Stimulated activated CD4-positive, alpha-beta T cell treated with anti-CD3 and anti-CD28 coated beads, Interleukin-2, amount 100 ng/mL, for 24 hours (primary cell): ENCODE data around the gene RRP15.
A peak's percentile ranks its signal among the peaks of the same experiment; 100 is the strongest.

Source experiments
- DNase-seq, 2 donors: peaks; one replicate each; pipeline ENCODE4 v3.0.0-alpha.2; 2020

Gene RRP15, protein sequence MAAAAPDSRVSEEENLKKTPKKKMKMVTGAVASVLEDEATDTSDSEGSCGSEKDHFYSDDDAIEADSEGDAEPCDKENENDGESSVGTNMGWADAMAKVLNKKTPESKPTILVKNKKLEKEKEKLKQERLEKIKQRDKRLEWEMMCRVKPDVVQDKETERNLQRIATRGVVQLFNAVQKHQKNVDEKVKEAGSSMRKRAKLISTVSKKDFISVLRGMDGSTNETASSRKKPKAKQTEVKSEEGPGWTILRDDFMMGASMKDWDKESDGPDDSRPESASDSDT

DNA sequence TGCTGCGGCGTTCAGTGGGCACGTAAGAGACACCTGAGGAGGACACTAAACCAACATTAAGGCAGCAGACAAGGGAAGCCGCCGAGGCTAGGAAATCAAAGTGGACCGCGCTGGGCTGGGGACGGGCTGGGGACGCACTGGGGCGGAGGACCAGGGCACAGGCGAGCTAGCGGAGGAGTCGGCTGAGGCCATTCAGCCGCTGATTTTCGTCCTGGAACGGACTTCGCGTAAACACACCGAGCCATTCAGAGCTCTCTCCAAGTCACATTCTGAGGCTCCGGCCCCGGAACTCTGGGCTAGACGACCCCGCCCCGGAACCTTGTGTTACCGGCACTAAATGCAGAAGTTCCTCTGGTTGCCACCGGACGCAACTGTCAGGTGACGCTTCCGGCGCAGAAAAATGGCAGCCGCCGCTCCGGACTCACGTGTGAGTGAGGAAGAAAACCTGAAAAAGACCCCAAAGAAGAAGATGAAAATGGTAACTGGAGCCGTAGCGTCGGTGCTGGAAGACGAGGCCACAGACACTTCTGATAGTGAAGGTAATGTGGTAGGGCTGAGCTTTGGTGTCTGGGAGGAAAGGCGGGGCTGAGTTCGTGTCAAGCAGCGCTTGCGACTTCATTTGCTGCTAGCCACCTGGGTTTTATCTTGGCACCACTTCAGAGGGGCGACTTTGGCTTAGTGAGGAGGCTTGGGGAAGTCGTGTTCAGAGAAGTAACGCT lies at the start of gene RRP15:
TSS of gene RRP15 (plus strand) at position 377 of the 719 bp plus-strand sequence. CDS start at position 401, 24 bp downstream.
- peak; percentile 89 to 90 for DNase-seq

DNA sequence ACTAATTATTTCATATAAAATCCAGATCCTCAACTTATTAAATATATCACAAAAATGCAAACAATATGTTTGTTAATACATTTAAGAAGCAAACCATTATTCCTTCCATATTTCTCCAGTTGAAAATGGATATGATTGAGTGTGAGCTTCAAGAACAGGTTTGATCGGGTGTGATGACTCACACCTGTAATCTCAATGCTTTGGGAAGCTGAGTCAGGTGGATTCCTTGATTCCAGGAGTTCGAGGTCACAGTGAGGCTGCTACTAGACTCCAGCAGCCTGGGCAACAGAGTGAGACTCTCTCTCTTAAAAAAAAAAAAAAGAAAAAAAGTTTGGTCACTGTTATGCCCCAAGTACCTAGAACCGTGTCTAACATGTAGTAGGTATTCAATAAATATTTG lies 42.9 kb upstream of the RRP15 start:
- DNase-seq, result no peak

DNA sequence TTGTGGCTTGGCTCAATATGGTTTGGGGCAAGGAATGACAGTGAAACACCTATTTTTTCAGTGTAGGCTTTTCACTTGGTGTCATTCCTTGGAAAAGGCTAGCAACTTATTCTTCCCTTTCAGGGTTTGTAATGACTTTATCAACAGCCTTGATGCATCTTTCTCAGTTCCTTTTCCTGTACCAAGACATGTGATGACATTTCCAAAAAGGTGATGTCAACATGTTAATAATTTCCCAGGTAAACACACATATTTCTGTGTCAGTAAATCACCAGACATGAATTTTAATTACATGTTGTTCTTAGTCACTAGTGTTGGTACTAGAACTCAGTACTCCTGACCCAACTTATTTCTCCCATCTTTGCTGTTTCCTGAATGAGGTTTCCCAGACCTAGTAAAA lies 37.8 kb upstream of the RRP15 start:
- DNase-seq, result no peak

DNA sequence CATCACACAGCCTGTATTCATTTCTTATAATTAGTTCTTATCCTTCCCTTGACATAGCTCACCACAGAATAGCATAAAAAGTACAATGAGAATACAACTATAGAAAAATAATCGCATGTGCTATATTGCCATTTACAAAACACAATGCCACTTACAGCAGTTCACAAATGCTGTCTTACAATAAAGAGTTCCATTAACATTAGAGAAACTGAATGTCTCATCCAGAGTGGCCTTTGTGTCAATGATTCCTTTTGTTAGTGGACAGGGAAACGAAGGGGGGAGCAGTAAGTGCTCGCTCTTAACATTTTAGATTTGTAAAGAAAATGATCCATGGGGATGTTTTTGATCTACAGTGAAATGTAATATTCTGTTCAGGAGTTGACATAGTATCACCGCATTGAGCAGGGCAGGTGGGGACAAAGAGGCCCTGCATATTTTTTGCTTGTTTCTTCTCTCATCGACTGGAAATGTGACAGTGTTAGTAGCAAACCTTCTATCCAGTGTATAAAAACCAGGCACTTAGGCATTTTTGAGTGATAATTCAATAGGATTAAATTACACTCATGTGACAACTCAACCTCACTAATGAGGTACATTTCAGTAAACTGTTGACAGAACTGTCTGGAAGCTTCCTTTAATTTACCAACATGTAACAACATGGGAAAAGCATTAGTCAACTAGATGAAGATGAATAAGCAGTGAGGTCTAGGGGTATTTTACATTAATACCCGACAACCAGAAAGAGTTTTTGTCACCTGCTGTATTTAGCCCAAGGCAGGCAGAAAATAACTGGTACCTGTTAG lies 35.6 kb upstream of the RRP15 start:
- no peak for DNase-seq

DNA sequence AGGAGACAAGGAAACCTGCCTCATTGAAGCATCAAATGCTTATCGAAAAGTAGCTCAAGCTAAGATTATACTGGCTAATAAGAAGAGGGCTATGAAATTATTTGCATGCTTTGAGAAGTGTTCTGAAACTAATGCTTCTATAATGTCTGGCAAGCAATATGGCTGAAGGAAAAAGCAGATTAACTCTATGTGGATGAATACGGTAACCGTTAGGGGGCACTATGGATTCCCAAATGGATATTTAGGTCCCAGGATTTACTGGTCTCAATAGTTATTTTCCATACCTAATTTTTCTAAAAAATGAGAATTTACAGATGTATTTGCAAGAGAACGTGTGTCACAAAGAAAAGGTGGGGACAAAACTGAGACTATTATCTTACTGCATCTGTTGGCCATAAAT lies 34.6 kb upstream of the RRP15 start:
- no peak for DNase-seq

DNA sequence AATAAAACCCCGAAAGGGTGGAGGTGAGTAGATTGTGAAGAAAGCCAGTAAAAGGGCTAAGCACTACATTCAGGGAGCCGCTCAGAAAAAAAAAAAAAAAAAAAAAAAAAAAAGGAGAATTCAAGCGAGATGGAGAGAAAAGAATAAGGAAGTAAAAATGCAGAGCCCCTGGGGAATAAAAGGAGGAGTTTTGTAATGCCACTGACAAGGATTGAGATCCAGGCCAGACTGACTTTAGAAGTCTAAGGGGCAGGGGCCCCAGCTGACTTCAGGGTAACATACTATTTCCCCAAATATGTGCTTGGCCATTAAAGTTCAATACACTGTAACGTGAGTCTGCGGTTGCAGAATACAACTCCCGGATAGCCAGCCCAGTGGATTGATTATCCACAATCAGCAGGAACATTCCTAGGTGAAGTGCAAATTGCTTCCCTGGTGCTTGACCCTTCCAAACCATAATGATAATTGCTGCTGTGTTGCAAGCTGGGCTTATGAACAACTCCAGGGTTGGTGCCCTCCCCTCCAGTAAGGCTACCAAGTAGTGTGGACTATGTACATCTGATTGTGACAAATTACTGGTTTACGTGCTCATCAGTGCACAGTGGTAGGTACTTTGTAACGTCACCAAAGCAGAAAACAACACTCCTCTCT lies 30.7 kb upstream of the RRP15 start:
- no peak for DNase-seq

DNA sequence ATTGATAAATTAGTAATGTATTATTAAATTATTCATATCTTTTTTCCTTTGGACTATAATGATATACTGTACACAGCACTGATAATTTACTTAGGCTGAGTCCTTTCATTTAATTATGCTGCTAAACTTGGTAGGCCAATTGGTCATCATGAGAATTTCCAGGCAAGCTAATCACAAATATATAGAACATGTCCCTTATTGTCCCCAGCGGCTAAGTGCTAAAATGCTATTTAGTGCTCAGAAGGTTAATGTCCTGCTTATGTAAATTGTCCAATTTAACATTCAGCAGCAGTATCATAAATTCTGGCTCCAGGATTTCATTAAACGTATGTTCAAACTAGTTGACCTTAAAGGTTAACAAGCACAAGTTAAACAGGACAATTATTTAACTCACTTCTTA lies 30.0 kb upstream of the RRP15 start:
- no peak for DNase-seq

DNA sequence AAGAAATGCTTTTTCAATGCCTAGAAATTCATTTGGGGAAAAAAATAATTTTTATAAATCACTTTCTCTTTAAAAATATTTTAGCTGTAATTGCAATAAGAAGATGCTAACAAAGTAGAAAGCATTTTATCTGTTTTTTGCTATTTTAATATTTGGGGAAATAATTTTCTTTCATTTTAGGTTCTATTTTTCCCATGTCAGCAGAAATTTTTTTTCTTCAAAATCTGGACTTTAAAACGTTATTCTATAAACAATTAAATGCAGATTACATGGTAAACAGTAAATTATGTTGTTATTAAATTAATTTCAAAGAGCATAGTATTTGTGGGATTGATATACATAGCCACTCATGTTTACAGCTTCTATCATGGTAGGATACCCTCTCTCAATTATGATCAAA lies 27.7 kb upstream of the RRP15 start:
- no peak for DNase-seq

DNA sequence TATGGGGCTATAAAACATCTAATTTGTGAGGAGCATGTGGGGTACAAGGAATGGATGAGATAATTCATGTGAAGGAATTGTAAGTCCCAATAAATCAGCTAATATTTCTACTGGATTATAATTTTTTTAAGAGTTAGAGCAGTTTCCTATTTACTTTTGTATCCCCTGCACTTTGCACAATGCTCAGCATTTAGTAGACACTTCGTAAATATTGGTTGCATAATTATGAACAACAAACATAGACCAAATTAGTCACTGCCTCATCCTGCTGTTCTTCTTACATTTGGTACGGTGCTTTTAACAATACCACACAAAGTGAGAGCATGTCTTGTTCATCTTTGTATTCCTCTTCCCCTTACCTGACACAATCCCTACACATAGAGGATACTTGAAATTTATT lies 27.1 kb upstream of the RRP15 start:
- no peak for DNase-seq

DNA sequence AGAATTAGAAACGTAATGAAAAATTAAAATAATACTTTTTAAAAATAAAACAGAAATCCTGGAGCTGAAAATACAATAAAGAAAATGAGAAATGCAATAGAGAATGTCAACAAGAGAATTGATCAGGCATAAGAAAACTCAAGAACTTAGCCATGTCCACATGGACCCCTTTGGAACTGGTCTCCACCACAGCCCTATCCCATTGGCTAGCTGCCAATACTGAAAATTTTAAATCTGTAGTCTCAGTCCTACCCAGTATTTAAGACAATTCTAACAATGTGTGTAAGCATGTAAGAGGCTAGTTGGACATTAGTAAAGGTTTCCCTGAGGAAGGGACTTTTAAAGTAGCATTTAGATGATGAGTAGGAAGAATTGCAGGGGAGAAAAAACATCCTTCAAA lies 25.8 kb upstream of the RRP15 start:
- DNase-seq, result no peak

DNA sequence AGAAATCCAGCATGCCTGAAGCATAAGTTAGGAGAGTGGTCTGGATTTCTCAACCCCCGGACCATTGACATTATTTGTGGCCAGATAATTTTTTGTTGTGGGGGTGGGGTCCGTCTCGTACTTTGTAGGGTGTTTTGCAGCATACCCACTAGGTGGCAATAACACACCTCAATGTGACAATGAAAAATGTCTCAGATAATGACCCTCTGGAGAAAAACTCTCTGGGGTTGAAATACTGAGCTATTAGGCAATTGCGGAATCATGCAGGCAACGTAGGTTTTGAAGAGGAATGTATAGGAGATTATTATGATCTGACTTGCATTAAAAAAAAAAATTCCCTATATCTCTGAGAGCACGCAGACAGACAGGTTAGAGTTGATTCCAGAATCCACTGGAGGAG lies 25.3 kb upstream of the RRP15 start:
- DNase-seq, result no peak

DNA sequence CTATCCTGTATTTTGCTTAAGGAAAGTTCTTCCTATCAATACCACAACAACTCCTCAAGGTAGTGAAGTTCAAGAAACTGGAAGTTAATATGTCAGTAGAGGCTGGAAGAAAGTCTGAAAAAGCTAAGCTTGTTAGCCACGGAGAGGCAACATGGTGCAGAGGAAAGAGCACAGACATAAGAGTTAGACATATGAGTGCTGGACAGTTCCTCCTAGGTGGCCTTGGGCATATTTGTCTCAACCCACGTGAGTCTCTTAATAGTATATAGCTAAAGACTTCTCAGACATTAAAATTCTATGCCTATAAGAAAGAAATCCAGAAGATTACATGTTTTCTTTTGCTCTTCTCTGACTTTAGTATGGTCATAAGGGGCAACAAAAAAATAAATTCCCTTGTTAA lies 22.8 kb upstream of the RRP15 start:
- no peak for DNase-seq

DNA sequence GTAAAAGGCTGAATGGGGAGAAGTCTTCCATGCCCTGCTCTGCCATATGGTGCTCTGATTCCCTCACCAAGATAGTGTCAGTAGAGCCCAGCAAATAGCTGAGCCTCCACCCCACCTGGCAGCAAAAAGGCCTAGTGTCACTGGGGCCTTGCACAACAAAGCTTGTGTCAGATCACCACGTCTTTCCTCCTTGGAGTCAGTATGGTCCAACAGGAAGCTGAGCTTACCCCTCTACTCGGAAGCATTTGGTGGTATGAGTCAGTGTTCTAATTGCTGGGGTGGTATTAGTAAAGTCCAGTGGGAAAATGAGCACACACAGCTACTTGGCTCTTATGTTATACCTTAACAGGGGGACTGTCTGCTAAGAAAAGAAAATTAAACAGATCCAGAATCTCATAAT lies 18.7 kb upstream of the RRP15 start:
- DNase-seq, result no peak

DNA sequence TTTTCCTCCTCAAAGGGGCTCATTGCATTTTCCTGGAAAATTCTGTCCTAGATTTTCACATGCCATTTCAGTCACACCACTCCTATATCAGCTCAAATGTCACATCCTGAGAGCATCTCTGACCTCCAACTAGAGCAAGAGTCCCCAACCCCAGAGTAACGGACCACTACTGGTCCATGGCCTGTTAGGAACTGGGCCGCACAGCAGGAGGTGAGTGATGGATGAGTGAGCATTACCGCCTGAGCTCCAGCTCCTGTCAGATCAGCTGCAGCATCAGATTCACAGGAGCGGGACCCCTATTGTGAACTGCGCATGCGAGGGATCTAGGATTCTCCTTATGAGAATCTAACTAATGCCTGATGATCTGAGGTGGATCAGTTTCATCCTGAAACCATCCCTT lies 12.7 kb upstream of the RRP15 start:
- DNase-seq, result no peak

DNA sequence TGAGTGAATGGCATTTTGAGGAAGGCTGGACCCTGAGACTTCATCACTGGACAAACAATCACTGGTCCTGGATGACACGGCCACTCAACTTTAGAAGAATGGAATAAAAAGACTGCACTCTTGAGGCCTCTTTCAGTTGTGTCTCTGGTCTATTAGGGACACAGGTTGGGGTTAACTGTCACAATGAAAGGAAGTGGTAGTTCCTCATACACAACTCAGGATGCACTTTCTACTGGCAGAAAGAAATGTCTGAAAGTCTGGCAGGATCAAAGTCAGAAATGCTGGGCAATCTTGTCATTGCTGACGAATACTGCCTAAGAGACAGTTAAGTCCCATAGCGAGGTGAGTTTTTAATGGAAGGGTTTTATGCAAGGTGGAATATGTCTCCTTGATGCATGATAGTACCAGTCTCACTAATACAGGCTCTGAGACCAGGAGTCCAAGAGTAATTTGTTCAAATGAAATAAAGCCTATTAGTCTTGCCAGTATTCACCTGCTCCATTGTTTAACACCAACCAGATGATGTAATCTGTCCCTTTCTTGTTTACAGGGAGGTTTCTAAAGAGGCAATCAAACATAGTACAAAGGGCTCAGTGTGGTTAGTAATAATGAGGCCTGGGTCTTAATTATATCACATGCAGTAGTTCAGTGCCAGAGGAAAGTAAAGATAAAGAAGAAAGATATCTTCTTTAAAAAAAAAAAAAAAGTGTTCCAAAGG lies 11.2 kb upstream of the RRP15 start:
- DNase-seq, result no peak

DNA sequence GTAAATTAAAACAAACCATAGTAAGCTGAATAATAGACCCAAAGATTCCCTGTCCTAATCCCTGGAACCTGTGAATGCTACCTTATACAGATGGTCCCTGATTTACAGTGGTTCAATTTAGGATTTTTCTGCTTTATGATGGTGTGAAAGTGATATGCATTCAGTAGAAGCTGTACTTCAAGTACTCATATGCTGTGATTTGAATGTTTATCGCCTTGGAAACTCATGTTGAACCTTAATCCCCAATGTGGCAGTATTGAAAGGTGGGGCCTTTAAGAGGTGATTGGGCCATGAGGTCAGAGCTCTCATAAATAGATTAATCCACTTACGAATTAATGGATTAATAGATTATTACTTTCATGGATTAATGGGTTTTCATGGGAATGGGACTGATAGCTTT lies 10.6 kb upstream of the RRP15 start:
- no peak for DNase-seq

DNA sequence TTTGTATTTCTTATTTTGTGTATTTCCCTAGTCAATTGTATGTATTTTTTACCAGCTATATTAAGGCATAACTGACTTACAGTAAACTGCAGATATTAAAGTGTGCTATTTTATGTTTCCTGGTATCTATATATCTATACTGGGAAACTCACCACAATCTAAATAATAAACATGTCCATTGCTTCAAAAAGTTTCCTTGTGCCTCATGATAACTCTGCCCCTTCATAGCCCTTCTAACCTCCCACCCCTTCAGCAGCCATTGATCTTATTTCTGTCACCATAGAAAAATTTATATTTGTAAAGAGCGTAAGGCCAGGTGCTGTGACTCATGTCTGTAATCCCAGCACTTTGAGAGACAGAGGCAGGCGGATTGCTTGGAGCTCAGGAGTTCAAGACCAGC lies 9.3 kb upstream of the RRP15 start:
- DNase-seq, result no peak

DNA sequence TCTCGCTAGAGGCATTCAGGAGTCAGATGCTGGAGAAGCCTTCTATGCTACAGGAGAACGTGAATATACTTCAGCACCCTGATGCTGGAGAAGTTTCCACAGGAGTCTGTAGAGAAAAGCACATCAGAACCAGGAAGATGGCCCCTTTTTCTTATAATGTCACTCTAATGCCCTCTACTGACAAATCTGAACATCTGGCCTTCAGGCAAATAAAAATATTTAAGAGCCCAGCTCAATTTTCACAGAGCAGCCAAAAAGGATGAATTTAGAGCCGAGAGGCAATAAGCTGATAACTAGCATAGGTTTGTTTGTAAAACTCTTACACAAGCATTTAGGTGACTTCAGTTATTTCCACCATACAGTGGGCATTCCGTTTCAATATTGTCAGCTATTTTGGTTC lies 3.8 kb upstream of the RRP15 start:
- no peak for DNase-seq

DNA sequence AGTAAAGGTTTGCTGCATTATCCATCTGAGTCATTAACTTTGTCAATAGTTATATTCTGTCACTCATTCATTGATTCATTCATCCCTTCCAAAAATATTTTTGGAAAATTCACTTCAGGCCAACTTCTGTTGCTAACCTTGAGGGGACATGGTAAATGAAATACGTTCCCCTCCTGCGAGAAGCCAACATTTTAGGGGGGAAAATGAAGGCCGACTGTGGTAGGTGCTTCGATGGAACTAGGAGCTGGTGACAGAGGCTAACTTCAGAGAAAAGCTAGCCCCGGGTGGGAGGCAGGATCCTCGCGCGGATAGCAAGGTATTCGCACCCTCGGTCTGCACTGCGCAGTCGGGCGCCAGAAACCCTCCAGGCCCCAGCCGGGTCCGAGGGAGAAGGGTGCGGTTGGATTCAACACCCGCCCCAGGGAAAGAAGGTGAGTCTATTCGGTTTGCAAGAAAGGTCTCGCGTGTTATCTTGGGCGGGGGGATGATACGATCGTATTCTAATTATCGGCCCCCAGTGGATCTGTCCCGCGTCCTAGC lies 646 bp upstream of the RRP15 start:
- DNase-seq, result no peak

DNA sequence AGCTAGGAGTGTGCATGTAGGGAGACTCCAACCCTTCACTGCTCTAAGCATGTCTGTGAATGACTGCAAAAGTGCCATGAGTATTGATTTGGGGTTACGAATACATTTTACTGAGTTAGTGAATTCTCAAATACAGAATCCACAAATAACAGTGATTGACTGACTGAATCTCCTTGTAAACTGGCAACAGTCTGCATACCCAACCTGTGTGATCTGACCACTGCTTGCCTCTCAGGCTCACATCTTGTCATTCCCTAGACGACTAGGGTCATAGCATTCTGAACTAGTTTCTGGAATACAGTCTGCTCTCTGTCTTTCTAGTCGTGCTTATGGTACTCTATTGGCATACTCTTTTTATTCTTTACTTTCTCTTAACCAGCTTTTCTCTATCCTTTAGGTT lies 7.4 kb downstream of the RRP15 start:
- DNase-seq, result no peak

DNA sequence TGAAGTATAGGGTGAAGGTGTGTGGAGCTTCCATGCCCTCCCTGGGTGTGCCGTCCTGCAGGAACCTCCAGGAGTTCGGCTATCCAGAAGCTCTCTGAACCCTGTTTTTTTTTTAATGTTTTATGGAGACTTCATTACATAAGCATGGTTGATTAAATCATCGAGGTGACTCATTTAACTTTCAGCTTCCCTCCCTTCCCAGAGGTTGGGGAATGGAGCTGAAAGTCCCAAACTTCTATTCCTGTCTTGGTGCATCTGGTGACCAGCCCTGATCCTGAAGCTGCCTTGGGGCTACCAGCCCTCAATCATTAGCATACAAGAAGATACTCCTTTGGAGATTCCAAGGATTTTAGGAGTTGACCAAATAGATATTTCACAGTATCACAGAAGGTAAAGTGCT lies 9.5 kb downstream of the RRP15 start:
- DNase-seq, result no peak

DNA sequence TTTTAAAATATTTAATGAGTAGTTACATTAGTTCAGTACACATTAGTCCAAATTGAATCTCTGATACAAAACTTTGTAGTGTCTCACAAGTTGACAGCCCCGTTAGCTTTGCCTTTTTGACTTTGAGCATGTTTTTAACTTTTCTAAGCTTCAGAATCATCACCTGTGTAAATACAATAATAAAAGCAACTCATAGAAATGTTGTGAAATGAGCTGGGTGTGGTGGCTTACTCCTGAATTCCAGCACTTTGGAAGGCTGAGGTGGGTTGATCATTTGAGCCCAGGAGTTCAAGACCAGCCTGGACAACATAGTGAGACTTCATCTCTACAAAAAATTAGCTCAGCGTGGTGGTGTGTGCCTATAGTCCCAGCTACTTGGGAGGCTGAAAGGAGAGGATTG lies 11.1 kb downstream of the RRP15 start:
- no peak for DNase-seq

DNA sequence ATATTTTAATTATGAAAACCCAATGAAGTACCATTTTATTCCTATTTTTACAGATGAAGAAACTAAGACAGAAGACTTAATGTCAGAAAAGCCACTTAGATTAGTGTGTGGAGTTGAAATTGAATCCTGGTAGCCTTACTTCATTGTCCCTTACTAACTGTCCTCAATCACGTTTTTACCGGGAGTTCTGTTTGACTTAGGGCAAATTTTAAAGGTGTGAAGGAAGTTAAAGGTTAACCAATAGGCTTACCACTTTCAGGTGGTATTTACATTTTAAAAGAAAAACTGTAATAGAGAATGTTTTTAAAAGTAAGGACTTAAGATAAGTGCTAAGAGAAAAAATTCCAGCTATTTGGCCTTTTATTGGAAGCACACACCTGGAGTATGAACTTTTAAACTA lies 12.4 kb downstream of the RRP15 start:
- DNase-seq, result no peak
